ENCODE measurements around the gene TTC22. TPM values are rescaled to one million over a fixed set of nuclear protein-coding genes. Genes with fewer than 3 reads are reported as not detected.

Gene TTC22
- total and polyA plus RNA-seq, 2 of the 4 experiments (the other 2 are of a cell fraction) = not detected

DNA sequence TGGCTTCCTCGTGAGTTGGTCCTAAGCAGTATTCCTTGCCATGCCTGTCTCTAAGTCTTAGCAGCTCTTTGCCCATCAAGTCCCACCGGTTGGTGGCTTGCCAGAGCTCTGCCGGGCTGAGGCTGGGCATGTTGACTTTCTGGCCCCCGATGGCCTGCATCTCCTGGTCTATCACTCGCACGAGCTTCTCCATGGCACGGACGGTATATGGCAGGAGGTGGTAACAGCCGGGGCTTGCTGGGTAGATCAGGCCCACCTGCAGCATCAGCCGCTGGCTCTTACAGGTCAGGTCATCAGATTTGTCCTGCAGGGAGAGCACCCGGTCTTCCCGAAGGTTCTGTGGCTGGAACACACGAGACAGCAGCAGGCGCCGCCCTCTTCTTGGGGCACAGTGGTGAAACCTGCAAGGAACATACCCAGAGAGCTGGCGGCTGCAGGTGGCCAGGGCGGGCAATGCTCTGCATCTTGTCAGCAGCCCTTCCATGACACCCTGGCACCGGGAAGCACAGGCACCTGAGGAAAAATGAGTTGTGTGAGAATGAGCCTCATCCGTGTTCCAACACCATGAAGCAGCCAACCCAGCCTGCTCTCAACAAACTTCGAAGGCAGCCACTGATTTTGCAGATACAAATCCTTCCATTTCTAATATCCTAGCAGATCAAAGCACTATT lies 42.3 kb downstream of the TTC22 start:
- no TSS peak for BruUV-seq (replicated peaks)
- H3K4ac ChIP-seq (ENCODE audit: low read depth, low read length) = no peak overlapping the region
- no peak overlapping the region for H3K9ac ChIP-seq (ENCODE audit: low read depth, low read length)
- WGBS, 2 experiments (ENCODE audit: extremely low coverage in 2 of 2, insufficient read length in 1 of 2) = 93% methylated on average over 12 of the region's 20 CpGs; no CpG with 5 or more reads in 1 of the 2 experiments
- H3K27ac ChIP-seq (ENCODE audit: insufficient read depth, low read length) = no peak overlapping the region
- no peaks in the 10 kb centered on the region for H3K4me1 ChIP-seq (ENCODE audit: control insufficient read depth, insufficient read depth, low read length)
- ATAC-seq (ENCODE audit: low read depth) (no peak), DNase-seq (no peak)
- no peaks in the 10 kb centered on the region for H3K27me3 ChIP-seq (ENCODE audit: control insufficient read depth, insufficient read depth, low read length)
- H3K9me1 ChIP-seq (ENCODE audit: insufficient read depth, low read length) = no peaks in the 10 kb centered on the region; the same call in 1 of the 2 replicates
- no peak overlapping the region for H2AK9ac ChIP-seq (replicated peaks; ENCODE audit: low read depth, low read length, poor library complexity)
- H3K9me3 ChIP-seq (ENCODE audit: control insufficient read depth, insufficient read depth, low read length) = no peaks in the 10 kb centered on the region
- no peak overlapping the region for H3K4me2 ChIP-seq (ENCODE audit: low read depth, low read length)
- no peak overlapping the region for H4K8ac ChIP-seq (ENCODE audit: low read depth in 2 of 2, low read length in 2 of 2)
- H4K20me1 ChIP-seq (ENCODE audit: insufficient read depth, low read length) = no peaks in the 10 kb centered on the region; the same call in 1 of the 2 replicates
- ChIA-PET CTCF (no interaction called here), POLR2A (ENCODE audit: unreplicated experiment) (no interaction called here)
- no peak overlapping the region for H2AFZ ChIP-seq (replicated peaks; ENCODE audit: low read length, poor library complexity)
- dilution Hi-C loops (cut with HindIII; ENCODE audit: low sequenced_read_pairs, unreplicated experiment) = no loop called here
- no peak overlapping the region for H3K56ac ChIP-seq (ENCODE audit: extremely low read depth, insufficient read depth, low read length)
- H2BK20ac ChIP-seq (ENCODE audit: low read depth, low read length) = no peak overlapping the region
- peaks cover 16 to 28% of the 10 kb centered on the region in 2 experiments for H3K79me1 ChIP-seq (ENCODE audit: low read depth in 1 of 2, low read length in 2 of 2)
- in situ Hi-C loops (cut with MboI; ENCODE audit: low sequenced_read_pairs) = no loop called here
- no peak overlapping the region for H3K14ac ChIP-seq (replicated peaks; ENCODE audit: low read depth, low read length)
- H2BK120ac ChIP-seq (ENCODE audit: low read depth, low read length) = no peak overlapping the region
- intact Hi-C loops (cut with micrococcal nuclease) = no loop called here
- H4K91ac ChIP-seq (ENCODE audit: insufficient read depth, low read depth, low read length) = no peak overlapping the region
- H2BK5ac ChIP-seq (ENCODE audit: low read depth, low read length, poor library complexity, severe bottlenecking) = no peak overlapping the region
- TF ChIP-seq SMC3 (IDR thresholded peaks at IDR 0.05; ENCODE audit: low read depth, low read length) = no peak
- TF ChIP-seq, protein P1, sequence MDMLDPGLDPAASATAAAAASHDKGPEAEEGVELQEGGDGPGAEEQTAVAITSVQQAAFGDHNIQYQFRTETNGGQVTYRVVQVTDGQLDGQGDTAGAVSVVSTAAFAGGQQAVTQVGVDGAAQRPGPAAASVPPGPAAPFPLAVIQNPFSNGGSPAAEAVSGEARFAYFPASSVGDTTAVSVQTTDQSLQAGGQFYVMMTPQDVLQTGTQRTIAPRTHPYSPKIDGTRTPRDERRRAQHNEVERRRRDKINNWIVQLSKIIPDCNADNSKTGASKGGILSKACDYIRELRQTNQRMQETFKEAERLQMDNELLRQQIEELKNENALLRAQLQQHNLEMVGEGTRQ (IDR thresholded peaks at IDR 0.05; ENCODE audit: low read depth, low read length) = no peak
- TF ChIP-seq CEBPB (IDR thresholded peaks at IDR 0.05; ENCODE audit: low read depth, low read length) = no peak
- TF ChIP-seq FOS (IDR thresholded peaks at IDR 0.05; ENCODE audit: low read depth, low read length) = no peak
- no peak for TF ChIP-seq MAZ (IDR thresholded peaks at IDR 0.05; ENCODE audit: borderline replicate concordance, low read depth, low read length)
- TF ChIP-seq POLR2A (IDR thresholded peaks at IDR 0.05; ENCODE audit: low read depth, low read length) = no peak
- TF ChIP-seq MXI1 (IDR thresholded peaks at IDR 0.05; ENCODE audit: borderline replicate concordance, low read depth, low read length) = no peak
- no peak for TF ChIP-seq RFX5 (IDR thresholded peaks at IDR 0.05; ENCODE audit: low read depth, low read length)
- TF ChIP-seq CHD1 (IDR thresholded peaks at IDR 0.05; ENCODE audit: low read depth, low read length) = no peak
- TF ChIP-seq, protein P2, sequence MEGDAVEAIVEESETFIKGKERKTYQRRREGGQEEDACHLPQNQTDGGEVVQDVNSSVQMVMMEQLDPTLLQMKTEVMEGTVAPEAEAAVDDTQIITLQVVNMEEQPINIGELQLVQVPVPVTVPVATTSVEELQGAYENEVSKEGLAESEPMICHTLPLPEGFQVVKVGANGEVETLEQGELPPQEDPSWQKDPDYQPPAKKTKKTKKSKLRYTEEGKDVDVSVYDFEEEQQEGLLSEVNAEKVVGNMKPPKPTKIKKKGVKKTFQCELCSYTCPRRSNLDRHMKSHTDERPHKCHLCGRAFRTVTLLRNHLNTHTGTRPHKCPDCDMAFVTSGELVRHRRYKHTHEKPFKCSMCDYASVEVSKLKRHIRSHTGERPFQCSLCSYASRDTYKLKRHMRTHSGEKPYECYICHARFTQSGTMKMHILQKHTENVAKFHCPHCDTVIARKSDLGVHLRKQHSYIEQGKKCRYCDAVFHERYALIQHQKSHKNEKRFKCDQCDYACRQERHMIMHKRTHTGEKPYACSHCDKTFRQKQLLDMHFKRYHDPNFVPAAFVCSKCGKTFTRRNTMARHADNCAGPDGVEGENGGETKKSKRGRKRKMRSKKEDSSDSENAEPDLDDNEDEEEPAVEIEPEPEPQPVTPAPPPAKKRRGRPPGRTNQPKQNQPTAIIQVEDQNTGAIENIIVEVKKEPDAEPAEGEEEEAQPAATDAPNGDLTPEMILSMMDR (conservative IDR thresholded peaks at IDR 0.05; ENCODE audit: low read depth, low read length) = no peak
- TF ChIP-seq, protein P3, sequence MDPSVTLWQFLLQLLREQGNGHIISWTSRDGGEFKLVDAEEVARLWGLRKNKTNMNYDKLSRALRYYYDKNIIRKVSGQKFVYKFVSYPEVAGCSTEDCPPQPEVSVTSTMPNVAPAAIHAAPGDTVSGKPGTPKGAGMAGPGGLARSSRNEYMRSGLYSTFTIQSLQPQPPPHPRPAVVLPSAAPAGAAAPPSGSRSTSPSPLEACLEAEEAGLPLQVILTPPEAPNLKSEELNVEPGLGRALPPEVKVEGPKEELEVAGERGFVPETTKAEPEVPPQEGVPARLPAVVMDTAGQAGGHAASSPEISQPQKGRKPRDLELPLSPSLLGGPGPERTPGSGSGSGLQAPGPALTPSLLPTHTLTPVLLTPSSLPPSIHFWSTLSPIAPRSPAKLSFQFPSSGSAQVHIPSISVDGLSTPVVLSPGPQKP (IDR thresholded peaks at IDR 0.05; ENCODE audit: borderline replicate concordance, low read depth, low read length) = no peak
- no peak for TF ChIP-seq BHLHE40 (IDR thresholded peaks at IDR 0.05; ENCODE audit: low read depth, low read length)
- no peak for TF ChIP-seq RAD21 (IDR thresholded peaks at IDR 0.05; ENCODE audit: low read length)
- TF ChIP-seq MAFK (IDR thresholded peaks at IDR 0.05; ENCODE audit: low read depth, low read length) = no peak
- TF ChIP-seq RCOR1 (IDR thresholded peaks at IDR 0.05; ENCODE audit: insufficient replicate concordance, low read length) = no peak
- no peak for TF ChIP-seq NFE2L2 (IDR thresholded peaks at IDR 0.05; ENCODE audit: low read depth, low read length)
- peaks cover 12% of the 10 kb centered on the region for H3K36me3 ChIP-seq (ENCODE audit: control insufficient read depth, insufficient read depth, low read length)
- H3K4me3 ChIP-seq (ENCODE audit: insufficient read depth, low read depth, low read length) = no peak overlapping the region
- no peak overlapping the region for H2AK5ac ChIP-seq (ENCODE audit: low read depth, low read length)
- no peak overlapping the region for H4K5ac ChIP-seq (ENCODE audit: low read depth, low read length)
- H3K23ac ChIP-seq (ENCODE audit: low read depth, low read length) = no peak overlapping the region
- no peak overlapping the region for H2BK15ac ChIP-seq (ENCODE audit: low read depth, low read length)
- H3K18ac ChIP-seq (ENCODE audit: low read depth, low read length) = no peak overlapping the region

Measured in IMR-90 (cell line).